Heart left ventricle (tissue), 13 donors: Measurements from ENCODE around the gene MREG.

Experiments
- CTCF ChIP-seq, 12 donors: fragments of 200-600 bp; sonication (generic) in 4 of 12; IDR thresholded peaks; one replicate each; pipeline versions ENCODE4 v1.5.0 to v1.8.0; 2018 to 2022; ENCODE audit warnings: antibody characterized with exemption in 12 of 12, mild to moderate bottlenecking in 5 of 12
- POLR2A ChIP-seq, 2 donors: fragments of 450-650 bp; IDR thresholded peaks; one replicate each; pipeline ENCODE4 v1.6.1; 2017; ENCODE audit warnings: antibody characterized with exemption in 2 of 2, mild to moderate bottlenecking in 2 of 2, moderate library complexity in 2 of 2
- donor health status: ischemic (EF 13 %, LVEDD 7.1; RV severe dilation, severe dysfunction).
- donor health status: DM: no; HTN: yes; CAD: no.
- donor health status: DM: no; HTN: no; CAD: no.
- donor health status: ischemic (EF 25% LVEDD 6.9; RV normal size, moderate dysfunction).
- donor health status: ischemic (EF 25% LVEDD 5.7; RV mildly dilated, moderate dysfunction).
- donor health status: ischemic (EF 35%, LVEDD 5.7; RV mildly dilated, moderate dysfunction).
- donor health status: nonischemic (EF 11% LVEDD 7.7; RV severe dilation, severe dysfunction).
- donor health status: DM: yes; HTN: yes; CAD: no.
- donor health status: PGD.
- donor health status: ischemic (EF 29% LVEDD 5.4; RV normal size, mild dysfunction).
- donor health status: nonischemic (EF 23%, LVEDD 6.1; RV moderate dilation, normal function).

GRCh38 chr2:215967590-215968378 lies 45.6 kb downstream of the MREG start:
- no peak for TF ChIP-seq CTCF (IDR thresholded peaks at IDR 0.05)
- TF ChIP-seq POLR2A (IDR thresholded peaks at IDR 0.05) = no peak
